Measurements from ENCODE around the gene BTBD9. TPM values are rescaled to one million over a fixed set of nuclear protein-coding genes. Genes with fewer than 3 reads are reported as not detected.

Gene BTBD9
- total and polyA plus RNA-seq, 10 donors: 1.2 to 43.1 (median 27.8) TPM

- H3K9me3 ChIP-seq: no peaks in the 10 kb centered on the region
- no peak for DNase-seq
- no peak for TF ChIP-seq CTCF (IDR thresholded peaks at IDR 0.05 in 8 of 11, conservative IDR thresholded peaks at IDR 0.05 in 3 of 11)
- no peak for TF ChIP-seq POLR2AphosphoS5 (IDR thresholded peaks at IDR 0.05)
- TF ChIP-seq POLR2A (IDR thresholded peaks at IDR 0.05): no peak
- intact Hi-C loops (cut with DNase I; ENCODE audit: low total_unique reads): no loop called here
- H3K4me3 ChIP-seq: no peak overlapping the region
- H3K27ac ChIP-seq: no peak overlapping the region
- WGBS, 5 donors: 71 to 100% (median 85%) methylated on average over 1 of the region's 1 CpG
- peaks cover 0 to 5% (median 0%) of the 10 kb centered on the region in 6 donors for H3K36me3 ChIP-seq
- H3K4me1 ChIP-seq: peaks cover 0 to 11% (median 0%) of the 10 kb centered on the region in 6 donors
- no peaks in the 10 kb centered on the region for H3K27me3 ChIP-seq (replicated peaks in 1 of 7)
Observed at GRCh38 chr6:38316099-38316868, 323.4 kb downstream of the BTBD9 start.

- Histone ChIP-seq H3K27me3 (replicated peaks in 1 of 7) (no peaks in the 10 kb centered on the region), H3K4me1 (peaks cover 5 to 25% (median 16%) of the 10 kb centered on the region in 6 donors), H3K27ac (no peak overlapping the region), H3K36me3 (no peaks in the 10 kb centered on the region), H3K4me3 (no peak overlapping the region), H3K9me3 (no peaks in the 10 kb centered on the region)
- WGBS, 5 donors: 86 to 95% (median 91%) methylated on average over 3 of the region's 3 CpGs
- TF ChIP-seq CTCF (IDR thresholded peaks at IDR 0.05 in 8 of 11, conservative IDR thresholded peaks at IDR 0.05 in 3 of 11): no peak
- TF ChIP-seq POLR2A (IDR thresholded peaks at IDR 0.05): no peak
- TF ChIP-seq POLR2AphosphoS5 (IDR thresholded peaks at IDR 0.05): no peak
- intact Hi-C loops (cut with DNase I; ENCODE audit: low total_unique reads): no loop called here
- no peak for DNase-seq
Observed at GRCh38 chr6:38311201-38311600, 328.5 kb downstream of the BTBD9 start.

GRCh38 chr6:38310061-38310460 is 329.7 kb downstream of the BTBD9 start:
- Histone ChIP-seq H3K36me3 (no peaks in the 10 kb centered on the region), H3K27ac (no peak overlapping the region), H3K4me3 (no peak overlapping the region), H3K27me3 (replicated peaks in 1 of 7) (no peaks in the 10 kb centered on the region), H3K4me1 (peaks cover 5 to 27% (median 16%) of the 10 kb centered on the region in 6 donors), H3K9me3 (no peaks in the 10 kb centered on the region)
- 94 to 96% (median 95%) methylated on average over 5 of the region's 5 CpGs for WGBS, 5 donors
- intact Hi-C loops (cut with DNase I; ENCODE audit: low total_unique reads): no loop called here
- no peak for DNase-seq
- TF ChIP-seq POLR2A (IDR thresholded peaks at IDR 0.05) (no peak), POLR2AphosphoS5 (IDR thresholded peaks at IDR 0.05) (no peak), CTCF (IDR thresholded peaks at IDR 0.05 in 8 of 11, conservative IDR thresholded peaks at IDR 0.05 in 3 of 11) (no peak)

GRCh38 chr6:38307740-38308139 is 332.0 kb downstream of the BTBD9 start:
- no peaks in the 10 kb centered on the region for H3K27me3 ChIP-seq (replicated peaks in 1 of 7)
- DNase-seq: no peak

More at GRCh38 chr6:38307740-38308139, 332.0 kb downstream of the BTBD9 start:
- no peak overlapping the region for H3K27ac ChIP-seq
- no peaks in the 10 kb centered on the region for H3K9me3 ChIP-seq
- intact Hi-C loops (cut with DNase I; ENCODE audit: low total_unique reads): no loop called here
- H3K4me3 ChIP-seq: no peak overlapping the region
- peaks cover 5 to 27% (median 16%) of the 10 kb centered on the region in 6 donors for H3K4me1 ChIP-seq
- H3K36me3 ChIP-seq: no peaks in the 10 kb centered on the region
- TF ChIP-seq POLR2AphosphoS5 (IDR thresholded peaks at IDR 0.05): no peak
- no peak for TF ChIP-seq POLR2A (IDR thresholded peaks at IDR 0.05)
- no peak for TF ChIP-seq CTCF (IDR thresholded peaks at IDR 0.05 in 8 of 11, conservative IDR thresholded peaks at IDR 0.05 in 3 of 11)
